ENCODE data around the gene USP6.
"Not testable (repeated sequence)": the region's sequence is repeated elsewhere in the genome, so short reads cannot be mapped to it uniquely, and the experiment has no call there.

DNA sequence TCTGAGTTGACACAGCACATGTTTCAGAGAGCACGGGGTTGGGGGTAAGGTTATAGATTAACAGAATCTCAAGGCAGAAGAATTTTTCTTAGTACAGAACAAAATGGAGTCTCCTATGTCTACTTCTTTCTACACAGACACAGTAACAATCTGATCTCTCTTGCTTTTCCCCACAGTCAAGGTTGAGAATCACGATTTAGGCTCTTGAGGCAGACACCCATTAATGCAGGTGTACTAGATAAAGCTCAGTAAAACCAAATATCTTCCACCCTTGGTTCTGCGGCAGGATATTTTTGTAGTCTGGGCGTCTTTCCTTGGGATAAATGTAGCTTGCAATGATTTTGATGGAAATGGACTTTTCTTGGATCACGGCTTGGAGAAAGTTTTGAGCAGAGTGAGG lies 40.4 kb upstream of the USP6 start:
- TF ChIP-seq, protein P1, sequence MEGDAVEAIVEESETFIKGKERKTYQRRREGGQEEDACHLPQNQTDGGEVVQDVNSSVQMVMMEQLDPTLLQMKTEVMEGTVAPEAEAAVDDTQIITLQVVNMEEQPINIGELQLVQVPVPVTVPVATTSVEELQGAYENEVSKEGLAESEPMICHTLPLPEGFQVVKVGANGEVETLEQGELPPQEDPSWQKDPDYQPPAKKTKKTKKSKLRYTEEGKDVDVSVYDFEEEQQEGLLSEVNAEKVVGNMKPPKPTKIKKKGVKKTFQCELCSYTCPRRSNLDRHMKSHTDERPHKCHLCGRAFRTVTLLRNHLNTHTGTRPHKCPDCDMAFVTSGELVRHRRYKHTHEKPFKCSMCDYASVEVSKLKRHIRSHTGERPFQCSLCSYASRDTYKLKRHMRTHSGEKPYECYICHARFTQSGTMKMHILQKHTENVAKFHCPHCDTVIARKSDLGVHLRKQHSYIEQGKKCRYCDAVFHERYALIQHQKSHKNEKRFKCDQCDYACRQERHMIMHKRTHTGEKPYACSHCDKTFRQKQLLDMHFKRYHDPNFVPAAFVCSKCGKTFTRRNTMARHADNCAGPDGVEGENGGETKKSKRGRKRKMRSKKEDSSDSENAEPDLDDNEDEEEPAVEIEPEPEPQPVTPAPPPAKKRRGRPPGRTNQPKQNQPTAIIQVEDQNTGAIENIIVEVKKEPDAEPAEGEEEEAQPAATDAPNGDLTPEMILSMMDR (IDR thresholded peaks at IDR 0.05) = not testable (repeated sequence)
- TF ChIP-seq POLR2A, EP300 (IDR thresholded peaks at IDR 0.05): not testable (repeated sequence)

All from tibial nerve (tissue), 4 donors.